Thyroid gland (tissue), 4 donors: ENCODE results near the gene ZFP92.

ENCODE experiments used
- CTCF ChIP-seq, 6 experiments: fragments of 200-600 bp in 3 of 6; fragments of 450-650 bp in 3 of 6; sonication (generic) in 3 of 6; IDR thresholded peaks; one replicate each; pipeline ENCODE4 v1.5.1; 2016 to 2019; ENCODE audit warnings: antibody characterized with exemption in 6 of 6, mild to moderate bottlenecking in 2 of 6, inconsistent platforms in 1 of 6, moderate library complexity in 1 of 6
- POLR2A ChIP-seq, 2 donors: fragments of 450-650 bp; IDR thresholded peaks; one replicate each; pipeline ENCODE4 v1.6.1; 2017; ENCODE audit warnings: antibody characterized with exemption in 2 of 2, mild to moderate bottlenecking in 2 of 2, moderate library complexity in 1 of 2

GRCh38 chrX:153405426-153405825, 5.8 kb upstream of the ZFP92 start:
- TF ChIP-seq POLR2A (IDR thresholded peaks at IDR 0.05) (no peak), CTCF (IDR thresholded peaks at IDR 0.05) (no peak)
